Measurements from ENCODE around the gene MGA. TPM values are rescaled to one million over a fixed set of nuclear protein-coding genes. Genes with fewer than 3 reads are reported as not detected.

The MGA gene
- total RNA-seq, 1 experiment from 2014 or later: 35.9 TPM

- POLR2A ChIA-PET: no interaction called here
- H3K27ac Mint-ChIP-seq: no peak overlapping the region
- DNase-seq (ENCODE audit: low spot score): no peak
- no peaks in the 10 kb centered on the region for H3K4me1 Mint-ChIP-seq
- peaks cover 33% of the 10 kb centered on the region for H3K36me3 Mint-ChIP-seq
- no peak for ATAC-seq
- H3K9me3 Mint-ChIP-seq: peaks cover 4% of the 10 kb centered on the region
- H3K27me3 Mint-ChIP-seq (ENCODE audit: low read depth): no peaks in the 10 kb centered on the region
- H3K4me3 Mint-ChIP-seq: no peak overlapping the region
- CTCF ChIA-PET: interaction anchor here (1.6 kb wide), 1 partner anchor 56 kb away, joined by 4 read pairs; no protein-coding TSS in a partner anchor
- TF ChIP-seq ZNF532 (CRISPR knock-in tag; IDR thresholded peaks at IDR 0.05; ENCODE audit: borderline replicate concordance) (no peak), RORB (CRISPR knock-in tag; IDR thresholded peaks at IDR 0.05) (no peak), NFATC4 (CRISPR knock-in tag; IDR thresholded peaks at IDR 0.05) (no peak), IRF2 (CRISPR knock-in tag; IDR thresholded peaks at IDR 0.05; ENCODE audit: borderline replicate concordance, low read depth) (no peak), ZNF416 (CRISPR knock-in tag; IDR thresholded peaks at IDR 0.05) (no peak), ZNF671 (CRISPR knock-in tag; IDR thresholded peaks at IDR 0.05) (no peak), SMAD3 (CRISPR knock-in tag; IDR thresholded peaks at IDR 0.05; ENCODE audit: borderline replicate concordance) (no peak), PRDM15 (CRISPR knock-in tag; IDR thresholded peaks at IDR 0.05) (no peak), FOXJ3 (CRISPR knock-in tag; IDR thresholded peaks at IDR 0.05; ENCODE audit: borderline replicate concordance) (no peak), TCF7 (CRISPR knock-in tag; IDR thresholded peaks at IDR 0.05; ENCODE audit: low read depth) (no peak), MXD4 (CRISPR knock-in tag; IDR thresholded peaks at IDR 0.05; ENCODE audit: borderline replicate concordance) (no peak), TP53 (CRISPR knock-in tag; IDR thresholded peaks at IDR 0.05) (no peak), ZNF396 (CRISPR knock-in tag; IDR thresholded peaks at IDR 0.05; ENCODE audit: borderline replicate concordance) (no peak), JAZF1 (CRISPR knock-in tag; IDR thresholded peaks at IDR 0.05) (no peak), ATF1 (CRISPR knock-in tag; IDR thresholded peaks at IDR 0.05) (no peak), ATF6 (CRISPR knock-in tag; IDR thresholded peaks at IDR 0.05) (no peak), PRRX2 (CRISPR knock-in tag; IDR thresholded peaks at IDR 0.05) (no peak), ATF3 (CRISPR knock-in tag; conservative IDR thresholded peaks at IDR 0.05) (no peak), NFE2L1 (CRISPR knock-in tag; IDR thresholded peaks at IDR 0.05) (no peak), ZNF425 (CRISPR knock-in tag; conservative IDR thresholded peaks at IDR 0.05) (no peak)
Observed at GRCh38 chr15:41756198-41756597, 96.0 kb downstream of the MGA start.

Data from WTC11 (cell line).